Measurements from ENCODE around the gene TP73. TPM values are rescaled to one million over a fixed set of nuclear protein-coding genes. Genes with fewer than 3 reads are reported as not detected.

TP73 gene
- total RNA-seq, 1 experiment from 2014 or later: 2.6 TPM

DNA sequence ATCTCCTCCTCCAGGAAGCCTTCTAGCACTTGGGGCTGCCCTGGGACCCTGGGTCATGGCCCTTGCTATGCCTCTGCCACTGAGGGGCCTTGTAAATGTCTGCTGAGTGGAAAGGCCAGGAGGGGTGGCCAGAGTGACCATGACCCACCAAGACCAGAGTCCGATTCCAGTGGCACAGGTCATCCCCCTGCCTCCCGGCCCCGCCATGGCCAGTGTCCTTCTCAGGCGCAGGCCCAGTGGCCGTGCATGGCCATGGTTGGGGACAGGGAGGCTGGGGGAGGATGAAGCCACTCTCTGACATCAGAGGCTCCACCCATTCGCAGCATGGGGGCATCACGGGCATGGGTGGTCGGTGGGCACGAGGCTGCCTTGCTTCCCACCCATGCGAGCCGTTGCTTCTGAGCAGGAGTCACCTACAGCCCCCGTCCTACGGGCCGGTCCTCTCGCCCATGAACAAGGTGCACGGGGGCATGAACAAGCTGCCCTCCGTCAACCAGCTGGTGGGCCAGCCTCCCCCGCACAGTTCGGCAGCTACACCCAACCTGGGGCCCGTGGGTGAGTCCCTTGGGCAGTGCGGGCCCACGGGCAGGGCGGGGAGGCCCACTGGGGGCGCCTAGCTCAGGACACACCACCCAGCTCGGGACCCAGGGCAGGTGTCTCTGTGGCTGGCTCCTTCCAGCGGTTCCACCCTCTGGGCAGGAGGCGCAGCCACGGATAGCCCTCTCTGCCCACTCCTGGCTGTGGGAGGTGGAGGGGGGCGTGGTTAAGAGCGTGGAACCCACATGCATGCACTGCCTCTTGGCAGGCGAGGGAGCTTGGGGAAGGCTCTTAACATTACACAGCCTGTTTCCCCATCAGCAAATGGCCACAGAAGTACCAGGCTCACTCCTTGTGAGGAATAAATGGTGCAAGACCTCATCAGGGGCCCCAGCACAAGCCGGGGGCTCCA lies 77.6 kb downstream of the TP73 start:
- Histone ChIP-seq H3K4me2 (ENCODE audit: low read length) (no peak overlapping the region), H3K4me3 (ENCODE audit: low read length) (no peak overlapping the region), H3K27ac (ENCODE audit: low read length) (no peak overlapping the region), H4K20me1 (ENCODE audit: low read length) (no peaks in the 10 kb centered on the region), H3K9me3 (ENCODE audit: low read length) (no peaks in the 10 kb centered on the region), H3K9ac (ENCODE audit: low read length) (no peak overlapping the region), H3K36me3 (ENCODE audit: low read depth, low read length) (no peaks in the 10 kb centered on the region), H3K79me2 (ENCODE audit: low read length) (no peaks in the 10 kb centered on the region), H3F3A (ENCODE audit: low read length, unreplicated experiment) (no peaks in the 10 kb centered on the region), H3K27me3 (ENCODE audit: low read length) (peaks cover 6% of the 10 kb centered on the region; the same call in 1 of the 2 replicates), H3K9me2 (replicated peaks; ENCODE audit: low read length) (no peaks in the 10 kb centered on the region), H3K4me1 (ENCODE audit: insufficient read depth, low read length) (no peaks in the 10 kb centered on the region), H2AFZ (ENCODE audit: low read length) (no peak overlapping the region)
- no peak for DNase-seq
- no TSS peak for BruUV-seq (replicated peaks)
- TF ChIP-seq EZH2 (IDR thresholded peaks at IDR 0.05; ENCODE audit: low read length, unreplicated experiment) (no peak), EZH2phosphoT487 (IDR thresholded peaks at IDR 0.05; ENCODE audit: borderline replicate concordance, low read length) (no peak), CTCF (conservative IDR thresholded peaks at IDR 0.05; ENCODE audit: low read depth, low read length) (no peak)
- ATAC-seq: no peak; the same call in 1 of the 2 replicates
- ChIA-PET POLR2A (ENCODE audit: unreplicated experiment) (no interaction called here), CTCF (interaction anchor here (0.9 kb wide), 1 partner anchor 277 kb away, joined by 3 read pairs; no protein-coding TSS in a partner anchor)
- intact Hi-C loops (cut with micrococcal nuclease): no loop called here

- H3K9me2 ChIP-seq (replicated peaks; ENCODE audit: low read length): no peaks in the 10 kb centered on the region
- H2AFZ ChIP-seq (ENCODE audit: low read length): no peak overlapping the region
- no peak overlapping the region for H3K27ac ChIP-seq (ENCODE audit: low read length)
- H3K9me3 ChIP-seq (ENCODE audit: low read length): no peaks in the 10 kb centered on the region
- TF ChIP-seq EZH2 (IDR thresholded peaks at IDR 0.05; ENCODE audit: low read length, unreplicated experiment) (no peak), CTCF (conservative IDR thresholded peaks at IDR 0.05; ENCODE audit: low read depth, low read length) (no peak)
- DNase-seq (no peak), ATAC-seq (no peak; the same call in 1 of the 2 replicates)
- no TSS peak for BruUV-seq (replicated peaks)
- H3K4me2 ChIP-seq (ENCODE audit: low read length): no peak overlapping the region
- no peaks in the 10 kb centered on the region for H3K36me3 ChIP-seq (ENCODE audit: low read depth, low read length)
- H3K9ac ChIP-seq (ENCODE audit: low read length): no peak overlapping the region
- no peak overlapping the region for H3K4me3 ChIP-seq (ENCODE audit: low read length)
- no peaks in the 10 kb centered on the region for H4K20me1 ChIP-seq (ENCODE audit: low read length)
- ChIA-PET POLR2A (ENCODE audit: unreplicated experiment) (no interaction called here), CTCF (interaction anchor here (0.9 kb wide), 1 partner anchor 278 kb away, joined by 3 read pairs; no protein-coding TSS in a partner anchor)
- no peaks in the 10 kb centered on the region for H3K79me2 ChIP-seq (ENCODE audit: low read length)
- no peaks in the 10 kb centered on the region for H3F3A ChIP-seq (ENCODE audit: low read length, unreplicated experiment)
- intact Hi-C loops (cut with micrococcal nuclease): no loop called here
- peaks cover 6% of the 10 kb centered on the region; the same call in 1 of the 2 replicates for H3K27me3 ChIP-seq (ENCODE audit: low read length)
- no peaks in the 10 kb centered on the region for H3K4me1 ChIP-seq (ENCODE audit: insufficient read depth, low read length)
Measured at GRCh38 chr1:3730543-3731247, 78.4 kb downstream of the TP73 start.

All from PC-3 (cell line).